HepG2 (cell line): ENCODE data around the gene TRIM10. TPM values are rescaled to one million over a fixed set of nuclear protein-coding genes. Genes with fewer than 3 reads are reported as not detected.
A peak's percentile ranks its signal among the peaks of the same experiment; 100 is the strongest.

ENCODE experiments used
- CAMTA2 ChIP-seq: sonication (generic); formaldehyde crosslinking; IDR thresholded peaks from 2 replicates; pipeline ENCODE4 v1.4.0; 2020; ENCODE audit warnings: mild to moderate bottlenecking, missing genetic modification reagents, borderline replicate concordance
- CREM ChIP-seq, 2 experiments: sonication (generic) in 1 of 2; formaldehyde crosslinking in 1 of 2; IDR thresholded peaks; 2 replicates each; pipeline versions ENCODE4 v1.4.0 to v1.6.1; 2016 to 2020; ENCODE audit warnings: antibody characterized with exemption in 1 of 2, mild to moderate bottlenecking in 1 of 2, missing genetic modification reagents in 1 of 2
- HIC2 ChIP-seq: sonication (generic); formaldehyde crosslinking; IDR thresholded peaks from 2 replicates; pipeline ENCODE4 v1.9.0; 2022; ENCODE audit warnings: low read depth, missing genetic modification reagents
- IRX3 ChIP-seq: sonication (generic); formaldehyde crosslinking; IDR thresholded peaks from 2 replicates; pipeline ENCODE4 v1.8.1; 2023; ENCODE audit warnings: mild to moderate bottlenecking, low read depth, missing genetic modification reagents, borderline replicate concordance
- MBNL3 ChIP-seq: fragments of 250-450 bp; sonication (Bioruptor Pico); conservative IDR thresholded peaks from 2 replicates; pipeline ENCODE4 v1.8.0; 2022; ENCODE audit warnings: mild to moderate bottlenecking, inconsistent platforms
- MLLT10 ChIP-seq: sonication (generic); formaldehyde crosslinking; IDR thresholded peaks from 2 replicates; pipeline ENCODE4 v1.4.0; 2020; ENCODE audit warnings: missing genetic modification reagents
- RORA ChIP-seq: sonication (generic); formaldehyde crosslinking; IDR thresholded peaks from 2 replicates; pipeline ENCODE4 v1.5.0; 2020; ENCODE audit warnings: mild to moderate bottlenecking, missing genetic modification reagents, moderate library complexity
- SNRNP70 ChIP-seq: fragments of 200-400 bp; formaldehyde crosslinking; IDR thresholded peaks from 2 replicates; pipeline ENCODE4 v1.6.1; 2017; ENCODE audit warnings: mild to moderate bottlenecking, low read depth, low read length, moderate library complexity
- SP4 ChIP-seq: sonication (generic); formaldehyde crosslinking; IDR thresholded peaks from 2 replicates; pipeline ENCODE4 v1.8.1; 2023; ENCODE audit warnings: mild to moderate bottlenecking, missing genetic modification reagents
- SP5 ChIP-seq: IDR thresholded peaks from 2 replicates; pipeline ENCODE4 v1.6.1; 2016; ENCODE audit warnings: low read depth, borderline replicate concordance
- TGIF2 ChIP-seq: IDR thresholded peaks from 2 replicates; pipeline ENCODE4 v1.6.1; 2016; ENCODE audit warnings: control low read depth, missing compliant biosample characterization
- THAP8 ChIP-seq: sonication (generic); formaldehyde crosslinking; IDR thresholded peaks from 2 replicates; pipeline ENCODE4 v1.5.1; 2020; ENCODE audit warnings: missing genetic modification reagents, mild to moderate bottlenecking, borderline replicate concordance
- ZBTB1 ChIP-seq: sonication (generic); formaldehyde crosslinking; IDR thresholded peaks from 2 replicates; pipeline ENCODE4 v1.4.0; 2020; ENCODE audit warnings: missing genetic modification reagents, borderline replicate concordance
- ZBTB3 ChIP-seq: sonication (generic); formaldehyde crosslinking; IDR thresholded peaks from 2 replicates; pipeline ENCODE4 v1.4.0; 2020; ENCODE audit warnings: low read depth, mild to moderate bottlenecking, moderate library complexity, missing genetic modification reagents, borderline replicate concordance
- ZNF224 ChIP-seq: sonication (generic); formaldehyde crosslinking; IDR thresholded peaks from 2 replicates; pipeline ENCODE4 v1.5.0; 2020; ENCODE audit warnings: mild to moderate bottlenecking, missing genetic modification reagents
- ZNF264 ChIP-seq: sonication (generic); formaldehyde crosslinking; IDR thresholded peaks from 2 replicates; pipeline ENCODE4 v1.4.0; 2020; ENCODE audit warnings: missing genetic modification reagents
- ZNF530 ChIP-seq: sonication (generic); formaldehyde crosslinking; IDR thresholded peaks from 2 replicates; pipeline ENCODE4 v1.5.0; 2020; ENCODE audit warnings: low read depth, mild to moderate bottlenecking, missing genetic modification reagents
- ZNF614 ChIP-seq: IDR thresholded peaks from 2 replicates; pipeline ENCODE4 v1.6.1; 2018; ENCODE audit warnings: missing biosample characterization, missing genetic modification reagents, inconsistent platforms, borderline replicate concordance
- ZSCAN21 ChIP-seq: sonication (generic); formaldehyde crosslinking; IDR thresholded peaks from 2 replicates; pipeline ENCODE4 v1.8.0; 2022; ENCODE audit warnings: mild to moderate bottlenecking, missing genetic modification reagents, moderate library complexity, borderline replicate concordance
- ZSCAN31 ChIP-seq: sonication (generic); formaldehyde crosslinking; IDR thresholded peaks from 2 replicates; pipeline ENCODE4 v1.5.0; 2020; ENCODE audit warnings: low read depth, mild to moderate bottlenecking, missing genetic modification reagents
- polyA plus RNA-seq, 8 experiments: library from polyadenylated mRNA; depleted of rRNA in 3 of 8; stranded (reverse) in 7 of 8; unstranded in 1 of 8; fragments of >200 nt; fragmentation: Illumina TruSeq in 4 of 8; extraction: Trizol in 4 of 8; gene quantifications; 2 replicates each; pipeline versions ENCODE4 v1.2.1 to v1.2.3, GENCODE V29; 2011 to 2016; ENCODE audit warnings: low read depth in 4 of 8, missing spikeins in 1 of 8, mixed read lengths in 1 of 8; ENCODE audit not compliant: insufficient read depth in 1 of 8
- total RNA-seq, 5 experiments: library from RNA; depleted of rRNA; stranded (reverse); fragments of >200 nt; fragmentation: Illumina TruSeq; extraction: Trizol; gene quantifications; 2 replicates each; pipeline ENCODE4 v1.2.3, GENCODE V29; 2016; ENCODE audit warnings: low read depth in 1 of 5
- TF ChIP-seq, protein P1 (sequence below): sonication (generic); formaldehyde crosslinking; IDR thresholded peaks from 2 replicates; pipeline ENCODE4 v1.4.0; 2020; ENCODE audit warnings: missing genetic modification reagents
- TF ChIP-seq, protein P2 (sequence below): sonication (generic); formaldehyde crosslinking; IDR thresholded peaks from 2 replicates; pipeline ENCODE4 v1.4.0; 2020; ENCODE audit warnings: missing genetic modification reagents

The TRIM10 gene
- total and polyA plus RNA-seq, 2 of the 13 experiments (the other 11 are each of a cell fraction or from before 2014, with no cell fraction given) = 4.1 to 6.8 TPM

DNA sequence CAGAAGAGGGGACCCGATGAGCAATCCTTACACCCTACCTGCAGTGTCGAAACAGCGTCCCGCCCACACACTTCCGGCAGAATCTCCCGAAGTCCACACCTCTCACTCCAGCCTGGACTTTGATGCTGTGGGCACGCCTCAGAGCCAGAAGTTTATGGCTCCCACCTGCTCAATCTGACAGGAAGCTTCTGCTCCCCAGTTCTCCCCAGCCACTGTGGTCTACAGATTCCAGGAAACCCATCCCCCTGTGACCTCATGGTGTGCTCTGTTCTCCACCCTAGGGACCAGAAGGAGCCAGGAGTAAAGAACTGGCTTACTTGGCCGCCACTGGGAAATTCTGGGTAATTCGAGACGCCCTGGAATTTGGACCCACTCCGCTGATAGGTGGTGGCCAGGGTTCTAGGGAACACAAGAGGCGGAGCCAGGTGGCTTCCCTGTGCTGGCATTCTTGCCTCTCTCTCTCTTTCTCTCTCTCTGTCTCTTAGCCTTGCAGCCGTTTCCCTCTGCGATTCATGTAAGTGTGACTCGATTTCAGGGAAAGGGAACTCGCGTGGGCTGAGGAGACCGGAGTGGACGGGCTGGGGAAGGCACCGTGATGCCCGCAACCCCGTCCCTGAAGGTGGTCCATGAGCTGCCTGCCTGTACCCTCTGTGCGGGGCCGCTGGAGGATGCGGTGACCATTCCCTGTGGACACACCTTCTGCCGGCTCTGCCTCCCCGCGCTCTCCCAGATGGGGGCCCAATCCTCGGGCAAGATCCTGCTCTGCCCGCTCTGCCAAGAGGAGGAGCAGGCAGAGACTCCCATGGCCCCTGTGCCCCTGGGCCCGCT, 2.3 kb upstream of the TRIM10 start, which contains the start of gene TRIM15 (continued):
- TF ChIP-seq, protein P1, sequence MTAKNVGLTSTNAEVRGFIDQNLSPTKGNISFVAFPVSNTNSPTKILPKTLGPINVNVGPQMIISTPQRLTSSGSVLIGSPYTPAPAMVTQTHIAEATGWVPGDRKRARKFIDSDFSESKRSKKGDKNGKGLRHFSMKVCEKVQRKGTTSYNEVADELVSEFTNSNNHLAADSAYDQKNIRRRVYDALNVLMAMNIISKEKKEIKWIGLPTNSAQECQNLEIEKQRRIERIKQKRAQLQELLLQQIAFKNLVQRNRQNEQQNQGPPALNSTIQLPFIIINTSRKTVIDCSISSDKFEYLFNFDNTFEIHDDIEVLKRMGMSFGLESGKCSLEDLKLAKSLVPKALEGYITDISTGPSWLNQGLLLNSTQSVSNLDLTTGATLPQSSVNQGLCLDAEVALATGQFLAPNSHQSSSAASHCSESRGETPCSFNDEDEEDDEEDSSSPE (CRISPR knock-in tag) = peak; percentile 4
- peak; percentile 92 for TF ChIP-seq SP5 (CRISPR knock-in tag)
- no peak; the same call in 1 of the 2 replicates for TF ChIP-seq THAP8 (CRISPR knock-in tag)
- no peak for TF ChIP-seq ZNF530 (CRISPR knock-in tag)
- TF ChIP-seq MLLT10 = no peak
- peak; percentile 91 for TF ChIP-seq ZNF224 (CRISPR knock-in tag)
- TF ChIP-seq RORA (CRISPR knock-in tag) = no peak
- peak; percentile 43; the same call in 1 of the 2 replicates for TF ChIP-seq IRX3 (CRISPR knock-in tag)
- TF ChIP-seq ZSCAN31 (CRISPR knock-in tag) = peak; percentile 71; the same call in 1 of the 2 replicates
- peak; percentile 81; the same call in 1 of the 2 replicates for TF ChIP-seq HIC2 (CRISPR knock-in tag)
- peak; percentile 51; the same call in 1 of the 2 replicates for TF ChIP-seq CREM (IDR thresholded peaks at IDR 0.05)
- no peak for TF ChIP-seq CREM (CRISPR knock-in tag; IDR thresholded peaks at IDR 0.05)
- TF ChIP-seq, protein P2, sequence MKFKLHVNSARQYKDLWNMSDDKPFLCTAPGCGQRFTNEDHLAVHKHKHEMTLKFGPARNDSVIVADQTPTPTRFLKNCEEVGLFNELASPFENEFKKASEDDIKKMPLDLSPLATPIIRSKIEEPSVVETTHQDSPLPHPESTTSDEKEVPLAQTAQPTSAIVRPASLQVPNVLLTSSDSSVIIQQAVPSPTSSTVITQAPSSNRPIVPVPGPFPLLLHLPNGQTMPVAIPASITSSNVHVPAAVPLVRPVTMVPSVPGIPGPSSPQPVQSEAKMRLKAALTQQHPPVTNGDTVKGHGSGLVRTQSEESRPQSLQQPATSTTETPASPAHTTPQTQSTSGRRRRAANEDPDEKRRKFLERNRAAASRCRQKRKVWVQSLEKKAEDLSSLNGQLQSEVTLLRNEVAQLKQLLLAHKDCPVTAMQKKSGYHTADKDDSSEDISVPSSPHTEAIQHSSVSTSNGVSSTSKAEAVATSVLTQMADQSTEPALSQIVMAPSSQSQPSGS (CRISPR knock-in tag) = peak; percentile 38; the same call in 1 of the 2 replicates
- TF ChIP-seq ZBTB3 = peak; percentile 54; the same call in 1 of the 2 replicates
- peak; percentile 70; the same call in 1 of the 2 replicates for TF ChIP-seq SP4 (CRISPR knock-in tag)
- TF ChIP-seq MBNL3 = no peak
- TF ChIP-seq SNRNP70 = no peak
- TF ChIP-seq CAMTA2 = no peak
- peak; percentile 54 for TF ChIP-seq ZNF264 (CRISPR knock-in tag)
- TF ChIP-seq ZSCAN21 (CRISPR knock-in tag) = 0 out of 2 replicates have a peak, but pooled peaks have one; percentile 33
- peak; percentile 69; the same call in 1 of the 2 replicates for TF ChIP-seq ZNF614 (CRISPR knock-in tag)
- no peak for TF ChIP-seq ZBTB1
- peak; percentile 93 for TF ChIP-seq TGIF2 (CRISPR knock-in tag)
